Mucosa of stomach (tissue), 1 donor: ENCODE measurements around the gene ZNF407.

Source experiments
- H3K27me3 ChIP-seq: one replicate; pipeline ENCODE4 v1.7.0; 2013; ENCODE audit warnings: mild to moderate bottlenecking, low read length; ENCODE audit not compliant: control insufficient read depth, insufficient read depth
- H3K36me3 ChIP-seq: one replicate; pipeline ENCODE4 v1.7.0; 2013; ENCODE audit warnings: low read length; ENCODE audit not compliant: control insufficient read depth, insufficient read depth
- H3K4me1 ChIP-seq: one replicate; pipeline ENCODE4 v1.7.0; 2013; ENCODE audit warnings: mild to moderate bottlenecking, low read length; ENCODE audit not compliant: control insufficient read depth, insufficient read depth
- H3K4me3 ChIP-seq: one replicate; pipeline ENCODE4 v1.7.0; 2013; ENCODE audit warnings: low read length
- H3K9ac ChIP-seq: one replicate; pipeline ENCODE4 v1.7.0; 2013; ENCODE audit warnings: mild to moderate bottlenecking, low read length, moderate library complexity
- H3K9me3 ChIP-seq: one replicate; pipeline ENCODE4 v1.7.0; 2013; ENCODE audit warnings: mild to moderate bottlenecking, low read length, moderate library complexity; ENCODE audit not compliant: control insufficient read depth
- donor health status: Pancreatic carcinoma.

Gene ZNF407

GRCh38 chr18:74806700-74807416 is 209.2 kb downstream of the ZNF407 start:
- Histone ChIP-seq H3K9me3 (no peaks in the 10 kb centered on the region), H3K27me3 (no peaks in the 10 kb centered on the region), H3K9ac (no peak overlapping the region), H3K36me3 (no peaks in the 10 kb centered on the region), H3K4me3 (no peak overlapping the region), H3K4me1 (no peaks in the 10 kb centered on the region)

DNA sequence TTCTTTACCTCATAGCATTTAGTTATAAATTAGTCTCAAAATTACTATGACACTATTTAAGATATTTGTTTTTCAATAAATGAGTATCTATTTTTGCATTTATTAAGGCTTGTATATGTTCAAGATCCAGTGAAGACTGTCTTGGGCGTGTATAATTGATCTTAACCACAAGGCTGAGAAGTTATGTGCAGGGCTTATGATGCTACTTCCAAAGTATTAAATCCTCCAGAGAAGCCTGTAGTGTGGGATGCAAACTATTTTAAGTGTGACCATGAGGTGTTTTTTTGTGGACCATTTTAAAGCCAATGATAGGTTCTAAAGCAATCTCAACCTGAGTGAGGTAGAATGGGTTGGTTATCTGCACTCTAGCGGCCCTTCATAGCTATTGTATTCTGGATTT is 219.9 kb downstream of the ZNF407 start:
- Histone ChIP-seq H3K27me3 (no peaks in the 10 kb centered on the region), H3K4me1 (no peaks in the 10 kb centered on the region), H3K9ac (no peak overlapping the region), H3K36me3 (no peaks in the 10 kb centered on the region), H3K4me3 (no peak overlapping the region), H3K9me3 (no peaks in the 10 kb centered on the region)

DNA sequence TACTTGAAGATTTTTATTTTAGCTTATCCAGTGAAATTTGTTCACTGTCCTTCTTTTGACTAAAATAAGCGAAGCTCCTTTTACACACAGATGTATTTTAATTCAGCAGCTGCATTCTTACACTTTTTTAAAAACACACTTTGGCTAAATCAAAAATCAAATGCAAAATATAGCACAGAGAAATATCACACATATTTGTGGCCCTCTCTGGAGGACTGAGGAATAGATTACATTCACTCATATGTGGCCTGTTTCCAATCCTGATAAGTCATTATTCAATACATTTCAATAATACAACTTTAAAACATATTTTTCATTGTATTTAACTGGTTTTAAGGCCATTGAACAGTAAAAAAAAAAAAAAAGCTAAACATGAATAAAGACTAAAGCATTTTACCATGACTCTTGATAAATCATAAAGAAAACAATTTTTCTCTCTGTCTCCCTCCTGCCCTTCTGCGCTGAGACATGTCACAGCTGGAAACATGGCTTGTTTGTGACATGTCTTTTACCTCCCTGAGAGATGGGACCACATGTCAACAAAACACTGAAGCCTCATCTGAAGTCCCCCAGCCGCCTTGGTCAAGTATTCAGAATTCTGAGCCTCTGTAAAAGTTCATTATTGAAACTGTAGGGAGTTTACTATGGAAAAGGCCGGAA is 221.0 kb downstream of the ZNF407 start:
- H3K27me3 ChIP-seq = no peaks in the 10 kb centered on the region
- H3K36me3 ChIP-seq = no peaks in the 10 kb centered on the region
- H3K4me3 ChIP-seq = no peak overlapping the region
- no peaks in the 10 kb centered on the region for H3K4me1 ChIP-seq
- no peak overlapping the region for H3K9ac ChIP-seq
- H3K9me3 ChIP-seq = no peaks in the 10 kb centered on the region

DNA sequence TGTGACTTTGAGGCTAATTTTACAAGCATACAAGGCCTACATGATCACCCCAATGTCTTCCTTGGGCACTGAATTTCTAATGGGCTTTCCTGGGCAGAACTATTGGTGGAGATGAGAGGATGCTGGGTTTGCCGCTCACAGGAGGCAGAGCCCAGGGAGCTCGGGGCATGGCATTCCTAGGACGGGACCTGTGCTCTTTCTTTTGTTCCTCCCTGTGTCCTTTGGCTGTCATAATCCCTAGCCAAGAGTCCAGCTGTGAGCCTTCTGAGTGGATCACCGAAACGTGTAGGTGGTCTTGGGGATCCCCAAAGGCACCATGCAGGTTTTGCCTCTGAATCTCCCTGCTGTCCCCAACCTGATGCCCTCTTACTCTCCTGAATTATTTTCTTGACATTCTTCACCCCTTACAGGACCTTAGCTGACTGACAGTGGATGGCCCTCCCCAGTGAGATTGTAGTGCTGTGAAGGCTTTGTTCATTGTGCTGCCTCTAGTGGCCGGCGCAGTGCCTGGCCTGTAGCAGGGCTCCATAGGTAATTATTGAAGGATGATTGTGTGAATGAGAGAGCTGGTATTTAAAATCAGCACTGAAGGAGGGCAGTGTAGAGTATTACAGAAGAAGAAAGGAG is 221.9 kb downstream of the ZNF407 start:
- H3K4me3 ChIP-seq = no peak overlapping the region
- H3K4me1 ChIP-seq = no peaks in the 10 kb centered on the region
- H3K27me3 ChIP-seq = no peaks in the 10 kb centered on the region
- H3K9me3 ChIP-seq = no peaks in the 10 kb centered on the region
- H3K9ac ChIP-seq = no peak overlapping the region
- H3K36me3 ChIP-seq = no peaks in the 10 kb centered on the region

- Histone ChIP-seq H3K27me3 (no peaks in the 10 kb centered on the region), H3K9ac (no peak overlapping the region), H3K4me1 (no peaks in the 10 kb centered on the region), H3K9me3 (no peaks in the 10 kb centered on the region), H3K36me3 (no peaks in the 10 kb centered on the region), H3K4me3 (no peak overlapping the region)
Measured at GRCh38 chr18:74820160-74820780, 222.6 kb downstream of the ZNF407 start.

DNA sequence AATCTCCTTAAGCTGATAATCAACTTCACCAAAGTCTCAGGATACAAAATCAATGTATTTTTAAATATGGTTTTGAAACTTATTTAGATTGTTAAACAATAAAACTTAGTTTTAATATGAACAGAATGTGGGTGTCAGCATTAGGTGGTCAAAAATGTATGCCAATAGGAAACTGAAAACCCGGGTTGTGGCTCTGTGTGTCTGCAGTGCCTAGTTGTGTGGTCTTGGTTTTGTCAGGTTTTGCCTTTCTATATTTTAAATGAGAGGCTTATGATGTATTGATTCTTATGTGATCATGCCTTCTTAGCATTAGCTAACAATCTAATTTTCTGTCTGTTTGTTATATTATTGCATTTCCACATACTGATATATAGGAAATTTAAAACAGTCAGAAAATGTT is 227.8 kb downstream of the ZNF407 start:
- H3K4me1 ChIP-seq = no peaks in the 10 kb centered on the region
- H3K9me3 ChIP-seq = no peaks in the 10 kb centered on the region
- no peak overlapping the region for H3K9ac ChIP-seq
- H3K4me3 ChIP-seq = no peak overlapping the region
- H3K36me3 ChIP-seq = no peaks in the 10 kb centered on the region
- H3K27me3 ChIP-seq = no peaks in the 10 kb centered on the region

- no peaks in the 10 kb centered on the region for H3K27me3 ChIP-seq
- H3K36me3 ChIP-seq = no peaks in the 10 kb centered on the region
- H3K4me3 ChIP-seq = no peak overlapping the region
- H3K9ac ChIP-seq = no peak overlapping the region
- H3K9me3 ChIP-seq = no peaks in the 10 kb centered on the region
- H3K4me1 ChIP-seq = no peaks in the 10 kb centered on the region
Measured at GRCh38 chr18:74826572-74826971, 228.9 kb downstream of the ZNF407 start.

DNA sequence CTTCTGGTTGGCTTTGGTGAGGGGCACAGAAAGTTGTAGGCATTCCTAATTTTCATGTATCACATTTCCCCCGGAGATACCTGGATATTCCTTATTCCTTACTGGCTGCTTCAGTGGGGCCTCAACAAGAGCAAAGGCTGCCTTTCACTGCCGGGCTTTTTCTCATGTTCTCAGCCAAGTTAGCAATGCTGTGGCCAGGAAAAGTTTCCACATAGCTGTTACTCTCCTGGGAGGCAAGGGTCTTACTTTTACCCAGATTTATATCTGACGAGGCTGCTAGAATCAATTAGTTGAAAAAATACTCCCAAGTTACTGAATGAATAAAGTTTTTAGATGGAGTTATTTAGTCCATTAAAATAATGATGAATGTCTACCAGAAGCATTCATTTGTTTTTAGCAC is 230.5 kb downstream of the ZNF407 start:
- H3K27me3 ChIP-seq = no peaks in the 10 kb centered on the region
- no peaks in the 10 kb centered on the region for H3K36me3 ChIP-seq
- H3K9me3 ChIP-seq = no peaks in the 10 kb centered on the region
- H3K4me1 ChIP-seq = no peaks in the 10 kb centered on the region
- H3K4me3 ChIP-seq = no peak overlapping the region
- no peak overlapping the region for H3K9ac ChIP-seq

DNA sequence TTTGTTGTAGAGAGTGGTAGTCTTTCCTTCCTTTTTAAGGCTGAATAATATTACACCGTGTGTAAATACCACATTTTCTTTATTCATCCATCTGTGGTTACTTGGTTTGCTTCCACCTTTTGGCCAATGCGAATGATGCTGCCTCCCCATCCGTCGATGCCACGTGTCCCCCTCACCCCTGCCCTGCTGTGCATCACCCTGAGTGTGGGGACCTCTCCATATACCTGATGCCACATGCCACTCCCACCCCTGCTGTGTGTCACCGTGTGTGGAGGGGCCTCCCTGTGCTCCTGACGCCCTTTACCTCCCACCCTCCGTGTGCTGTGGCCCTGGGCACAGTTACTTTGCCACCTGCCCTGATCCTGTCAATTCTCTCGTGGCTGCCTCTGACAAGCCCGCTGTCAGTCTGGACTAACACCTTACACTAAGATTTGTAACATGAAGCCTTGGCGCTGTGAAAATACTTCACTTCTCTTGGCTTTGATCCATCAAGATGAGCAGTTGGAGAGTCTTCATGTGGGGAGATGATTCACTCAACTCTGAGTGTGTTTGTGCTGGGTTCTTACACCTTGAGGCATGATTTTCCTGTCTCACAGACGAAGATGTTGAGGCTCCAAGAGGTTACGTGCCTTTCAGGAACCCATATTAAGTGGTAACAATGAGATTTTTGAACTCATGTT is 234.0 kb downstream of the ZNF407 start:
- Histone ChIP-seq H3K4me1 (peaks cover 7% of the 10 kb centered on the region), H3K9ac (no peak overlapping the region), H3K36me3 (no peaks in the 10 kb centered on the region), H3K9me3 (no peaks in the 10 kb centered on the region), H3K4me3 (no peak overlapping the region), H3K27me3 (no peaks in the 10 kb centered on the region)

- Histone ChIP-seq H3K27me3 (no peaks in the 10 kb centered on the region), H3K4me3 (no peak overlapping the region), H3K4me1 (peaks cover 7% of the 10 kb centered on the region), H3K9me3 (no peaks in the 10 kb centered on the region), H3K36me3 (no peaks in the 10 kb centered on the region), H3K9ac (no peak overlapping the region)
Measured at GRCh38 chr18:74832381-74832780, 234.7 kb downstream of the ZNF407 start.

GRCh38 chr18:74832999-74833398 is 235.3 kb downstream of the ZNF407 start:
- no peak overlapping the region for H3K4me3 ChIP-seq
- H3K27me3 ChIP-seq = no peaks in the 10 kb centered on the region
- H3K9ac ChIP-seq = no peak overlapping the region
- peaks cover 7% of the 10 kb centered on the region for H3K4me1 ChIP-seq
- H3K9me3 ChIP-seq = no peaks in the 10 kb centered on the region
- no peaks in the 10 kb centered on the region for H3K36me3 ChIP-seq
